HEK293 (cell line): Measurements from ENCODE around the gene GJE1.

Source experiments
- TF ChIP-seq, protein P1 (sequence below): fragments of 450-650 bp; formaldehyde crosslinking; IDR thresholded peaks from 2 replicates; pipeline ENCODE4 v1.5.1; 2016; ENCODE audit warnings: missing biosample characterization, missing genetic modification characterization
- TF ChIP-seq, protein P2 (sequence below): fragments of 450-650 bp; formaldehyde crosslinking; IDR thresholded peaks from 2 replicates; pipeline ENCODE4 v1.5.1; 2016; ENCODE audit warnings: missing biosample characterization, missing genetic modification characterization, low read depth

DNA sequence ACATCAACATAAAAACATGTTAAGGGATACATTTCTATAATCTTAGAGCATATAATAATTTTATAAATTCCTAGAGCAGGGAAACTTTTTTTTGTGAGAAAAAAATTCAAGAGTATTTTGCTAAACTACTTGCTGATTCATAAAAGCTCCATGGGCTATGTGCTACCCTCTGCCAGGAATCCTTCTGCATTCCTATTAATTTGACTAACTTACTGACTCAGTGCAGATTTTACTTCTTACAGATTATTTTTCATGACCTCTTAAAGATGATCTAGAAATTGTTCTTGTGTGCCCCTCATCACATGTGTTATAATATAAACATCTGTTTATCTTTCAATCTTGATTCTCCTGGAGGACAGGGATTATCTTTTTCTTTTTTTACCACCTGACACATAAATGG, 20.0 kb downstream of the GJE1 start:
- TF ChIP-seq, protein P1, sequence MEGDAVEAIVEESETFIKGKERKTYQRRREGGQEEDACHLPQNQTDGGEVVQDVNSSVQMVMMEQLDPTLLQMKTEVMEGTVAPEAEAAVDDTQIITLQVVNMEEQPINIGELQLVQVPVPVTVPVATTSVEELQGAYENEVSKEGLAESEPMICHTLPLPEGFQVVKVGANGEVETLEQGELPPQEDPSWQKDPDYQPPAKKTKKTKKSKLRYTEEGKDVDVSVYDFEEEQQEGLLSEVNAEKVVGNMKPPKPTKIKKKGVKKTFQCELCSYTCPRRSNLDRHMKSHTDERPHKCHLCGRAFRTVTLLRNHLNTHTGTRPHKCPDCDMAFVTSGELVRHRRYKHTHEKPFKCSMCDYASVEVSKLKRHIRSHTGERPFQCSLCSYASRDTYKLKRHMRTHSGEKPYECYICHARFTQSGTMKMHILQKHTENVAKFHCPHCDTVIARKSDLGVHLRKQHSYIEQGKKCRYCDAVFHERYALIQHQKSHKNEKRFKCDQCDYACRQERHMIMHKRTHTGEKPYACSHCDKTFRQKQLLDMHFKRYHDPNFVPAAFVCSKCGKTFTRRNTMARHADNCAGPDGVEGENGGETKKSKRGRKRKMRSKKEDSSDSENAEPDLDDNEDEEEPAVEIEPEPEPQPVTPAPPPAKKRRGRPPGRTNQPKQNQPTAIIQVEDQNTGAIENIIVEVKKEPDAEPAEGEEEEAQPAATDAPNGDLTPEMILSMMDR: no peak
- TF ChIP-seq, protein P2, sequence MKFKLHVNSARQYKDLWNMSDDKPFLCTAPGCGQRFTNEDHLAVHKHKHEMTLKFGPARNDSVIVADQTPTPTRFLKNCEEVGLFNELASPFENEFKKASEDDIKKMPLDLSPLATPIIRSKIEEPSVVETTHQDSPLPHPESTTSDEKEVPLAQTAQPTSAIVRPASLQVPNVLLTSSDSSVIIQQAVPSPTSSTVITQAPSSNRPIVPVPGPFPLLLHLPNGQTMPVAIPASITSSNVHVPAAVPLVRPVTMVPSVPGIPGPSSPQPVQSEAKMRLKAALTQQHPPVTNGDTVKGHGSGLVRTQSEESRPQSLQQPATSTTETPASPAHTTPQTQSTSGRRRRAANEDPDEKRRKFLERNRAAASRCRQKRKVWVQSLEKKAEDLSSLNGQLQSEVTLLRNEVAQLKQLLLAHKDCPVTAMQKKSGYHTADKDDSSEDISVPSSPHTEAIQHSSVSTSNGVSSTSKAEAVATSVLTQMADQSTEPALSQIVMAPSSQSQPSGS (tag by site-specific recombination): no peak
